Activated naive CD4-positive, alpha-beta T cell treated with anti-CD3 and anti-CD28 coated beads, Interleukin-2, amount 50 U/mL, for 72 hours (primary cell): ENCODE measurements around the gene TRIM41. TPM values are rescaled to one million over a fixed set of nuclear protein-coding genes. Genes with fewer than 3 reads are reported as not detected.
"Not testable (repeated sequence)": the region's sequence is repeated elsewhere in the genome, so short reads cannot be mapped to it uniquely, and the experiment has no call there.

Experiments used
- ATAC-seq, 2 donors: fragments of 150-1000 bp; cut with Tn5 transposase; 2 replicates each; pipeline ENCODE4 v1.10.0; 2021; ENCODE audit warnings: mild to moderate bottlenecking in 2 of 2, moderate library complexity in 2 of 2
- DNase-seq, 2 donors: peaks; one replicate each; pipeline ENCODE4 v3.0.0; 2021 to 2022; ENCODE audit warnings: low spot score in 2 of 2
- H3K27ac Mint-ChIP-seq, 2 donors: one replicate each; pipeline ENCODE4 v1.8.0; 2022; ENCODE audit warnings: mild to moderate bottlenecking in 2 of 2, mixed read lengths in 2 of 2
- H3K36me3 Mint-ChIP-seq, 2 donors: one replicate each; pipeline ENCODE4 v1.8.0; 2022; ENCODE audit warnings: mixed read lengths in 2 of 2
- H3K9me3 Mint-ChIP-seq, 2 donors: one replicate each; pipeline ENCODE4 v1.8.0; 2022; ENCODE audit warnings: mixed read lengths in 2 of 2
- total RNA-seq, 2 donors: library from RNA; stranded (reverse); gene quantifications; one replicate each; pipeline ENCODE4 v1.2.3, GENCODE V29; 2022

TRIM41 gene
- total RNA-seq, result 10 to 100 TPM; 33.1 to 36.4 TPM

DNA sequence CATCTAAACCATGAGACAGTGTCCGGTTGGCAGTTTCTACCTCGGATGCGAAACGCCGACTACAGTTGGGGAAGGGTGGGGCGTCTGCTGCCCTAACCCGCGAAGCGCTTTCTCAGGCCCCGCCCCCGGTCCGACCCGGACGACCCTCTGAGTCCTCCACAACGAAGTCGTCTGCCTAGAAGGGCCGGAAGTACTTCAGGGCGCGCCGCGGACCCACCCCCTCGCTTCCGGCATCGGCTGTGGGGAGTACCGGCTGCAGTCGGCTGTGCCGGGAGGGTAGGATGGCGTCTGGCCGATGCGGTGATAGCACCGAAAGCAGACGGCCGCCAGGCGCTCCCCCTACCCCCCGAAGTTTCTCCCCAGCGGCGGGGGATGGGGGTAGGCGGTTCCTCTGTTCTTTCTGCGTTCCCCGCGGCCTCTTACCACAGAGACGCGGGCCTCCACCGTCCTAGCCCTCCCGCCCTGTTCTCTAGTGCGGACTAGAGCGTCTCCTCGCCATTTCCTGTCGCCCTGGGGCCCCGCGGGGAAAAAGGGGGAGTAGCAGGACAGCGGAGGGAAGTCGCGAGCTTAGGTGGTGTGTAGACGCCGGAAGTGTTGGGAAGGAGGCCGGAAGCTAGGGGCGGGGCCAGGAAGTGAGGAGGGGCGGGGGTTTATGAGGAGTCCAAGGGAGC is at the start of gene TRIM41:
TRIM41 (plus strand) TSS at position 224 of the 671 bp plus-strand sequence. CDS start 719 bp downstream, outside the sequence.
- Mint-ChIP-seq H3K27ac (peak within 1 kb of the TSS; percentile 98 to 99), H3K9me3 (no peaks in the 10 kb centered on the region), H3K36me3 (peaks cover 15 to 16% of the 10 kb centered on the region in 2 donors)
- DNase-seq, result peak; percentile 95 to 96
- ATAC-seq, result peak; percentile 65 to 72

DNA sequence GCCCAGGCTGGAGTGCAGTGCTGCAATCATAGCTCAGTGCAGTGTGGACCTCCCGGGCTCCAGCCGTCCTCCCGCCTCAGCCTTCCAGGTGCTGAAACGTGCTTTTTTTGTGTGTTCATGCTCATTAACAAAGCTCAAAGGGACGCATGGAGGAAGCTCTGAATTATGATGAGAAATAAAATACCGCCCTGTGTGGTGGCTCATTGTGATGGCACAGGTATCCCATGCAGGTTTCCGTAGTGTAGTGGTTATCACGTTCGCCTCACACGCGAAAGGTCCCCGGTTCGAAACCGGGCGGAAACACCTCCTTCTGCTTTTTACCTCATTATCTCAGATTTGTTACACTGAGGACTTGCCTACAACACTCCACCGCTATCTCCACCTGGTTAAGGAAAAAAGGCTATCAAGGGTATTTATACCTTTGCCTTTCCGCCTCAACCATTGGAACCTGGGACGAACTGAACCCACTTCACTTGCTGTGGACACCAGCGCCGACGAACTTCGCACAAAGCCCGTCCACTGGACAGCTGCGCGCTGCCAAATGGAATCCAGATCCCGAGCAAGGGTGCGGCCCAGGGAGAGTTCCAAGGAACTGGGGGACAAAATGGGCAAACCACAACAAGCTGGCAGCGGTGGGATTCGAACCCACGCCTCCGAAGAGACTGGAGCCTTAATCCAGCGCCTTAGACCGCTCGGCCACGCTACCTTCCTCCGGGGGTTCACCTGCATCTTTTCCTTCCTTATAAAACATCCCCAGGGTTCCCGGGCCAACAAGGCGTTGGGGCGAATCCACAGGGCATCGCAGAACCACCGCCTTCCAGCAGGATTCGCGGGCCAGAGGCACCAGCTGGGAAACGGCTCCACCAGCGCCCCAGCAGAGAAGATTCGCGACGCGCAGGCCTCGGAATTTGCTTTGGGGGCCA is 49.4 kb upstream of the TRIM41 start:
- DNase-seq, result peak in 1 of 2 donors; percentile 69
- no peaks in the 10 kb centered on the region for H3K9me3 Mint-ChIP-seq
- peak overlapping the region; percentile 69 to 90 for H3K27ac Mint-ChIP-seq
- peaks cover 5 to 16% of the 10 kb centered on the region in 2 donors for H3K36me3 Mint-ChIP-seq
- peak; percentile 71 to 77 for ATAC-seq

DNA sequence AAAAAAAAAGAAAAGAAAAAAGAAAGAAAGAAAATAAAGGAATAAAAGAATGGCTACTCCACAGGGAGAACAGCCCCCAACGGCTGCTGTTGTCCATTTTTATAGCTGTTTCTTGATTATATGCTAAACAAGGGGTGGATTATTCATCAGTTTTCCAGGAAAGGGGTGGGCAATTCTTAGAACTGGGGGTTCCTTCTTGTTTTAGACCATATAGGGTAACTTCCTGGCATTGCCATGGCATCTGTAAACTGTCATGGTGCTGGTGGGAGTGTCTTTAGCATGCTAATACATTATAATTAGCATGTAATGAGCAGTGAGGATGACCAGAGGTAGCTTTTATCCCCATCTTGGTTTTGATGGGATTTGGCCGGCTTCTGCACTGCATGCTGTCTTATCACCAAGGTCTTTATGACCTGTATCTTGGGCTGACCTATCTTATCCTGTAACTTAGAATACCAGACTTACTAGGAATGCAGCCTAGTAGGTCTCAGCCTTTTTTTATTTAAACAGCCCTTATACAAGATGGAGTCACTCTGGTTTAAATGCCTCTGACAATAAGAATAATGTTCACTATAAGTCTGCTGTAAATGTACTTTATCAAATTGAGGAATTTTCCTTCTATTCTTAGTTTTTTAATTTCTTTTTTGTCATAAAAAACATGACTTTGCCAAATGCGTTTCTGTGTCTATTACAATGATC is 46.7 kb upstream of the TRIM41 start:
- Mint-ChIP-seq H3K27ac (no peak overlapping the region), H3K9me3 (no peaks in the 10 kb centered on the region), H3K36me3 (no peaks in the 10 kb centered on the region)
- DNase-seq (no peak), ATAC-seq (no peak)

DNA sequence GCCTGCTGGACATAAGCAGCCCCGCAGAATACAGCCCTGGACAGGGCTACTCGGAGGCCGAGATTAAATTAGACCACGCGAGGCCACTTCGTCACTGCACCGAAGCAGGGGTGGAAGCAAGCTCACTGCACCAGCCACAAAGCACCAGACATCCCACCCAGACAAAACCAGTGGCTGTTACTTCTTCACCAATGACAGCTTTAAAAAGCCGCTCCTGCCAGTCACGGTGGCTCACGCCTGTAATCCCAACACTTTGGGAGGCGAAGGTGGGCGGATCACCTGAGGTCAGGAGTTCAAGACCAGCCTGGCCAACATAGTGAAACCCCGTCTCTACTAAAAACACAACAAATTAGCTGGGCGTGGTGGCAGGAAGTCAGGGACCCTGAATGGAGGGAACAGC is 45.5 kb upstream of the TRIM41 start:
- not testable (repeated sequence) for H3K36me3 Mint-ChIP-seq, ATAC-seq, H3K27ac Mint-ChIP-seq, DNase-seq, H3K9me3 Mint-ChIP-seq

DNA sequence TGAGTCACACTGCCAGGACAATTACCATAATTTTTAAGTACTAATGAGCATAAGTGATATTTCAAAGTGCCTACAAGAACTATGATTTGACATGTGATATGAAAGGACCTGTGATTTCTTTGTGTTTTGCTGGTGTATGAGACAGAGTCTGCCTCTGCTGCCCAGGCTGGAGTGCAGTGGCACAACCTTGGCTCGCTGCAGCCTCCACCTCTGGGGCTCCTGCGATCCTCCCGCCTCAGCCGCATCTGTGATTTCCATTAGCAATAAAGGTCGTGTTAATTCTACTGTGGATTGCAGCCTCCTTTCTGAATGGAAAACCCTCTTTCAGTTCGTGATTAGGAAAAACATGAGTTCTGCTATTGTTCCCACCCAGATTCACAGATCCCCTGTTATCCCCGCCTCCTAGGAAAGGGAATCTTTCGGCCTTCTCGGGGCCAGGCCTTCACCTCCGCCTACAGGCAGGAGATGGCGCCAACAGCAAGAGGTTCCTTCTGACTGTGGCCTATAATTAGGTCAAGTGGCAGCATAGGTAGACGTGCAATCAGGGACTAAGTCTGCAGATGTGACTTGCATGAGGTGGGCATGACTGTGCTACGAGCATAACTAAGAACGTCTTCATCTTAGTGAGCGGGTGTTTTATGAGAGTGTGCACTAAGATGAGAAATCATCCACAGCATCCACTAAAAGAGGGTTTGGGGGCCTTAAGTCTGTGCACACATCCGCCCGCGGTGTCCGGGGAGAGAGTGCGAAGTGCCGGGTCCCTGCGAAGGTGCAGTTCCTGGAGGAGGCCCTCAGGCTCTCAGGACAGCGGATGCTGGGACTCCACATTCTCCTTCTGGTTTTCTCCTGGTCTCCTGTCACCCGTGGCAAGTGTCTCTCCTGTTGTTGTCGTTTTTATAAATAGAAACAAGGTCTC is 41.2 kb upstream of the TRIM41 start:
- ATAC-seq (peak; percentile 63 to 71), DNase-seq (peak in 1 of 2 donors; percentile 59)
- no peak overlapping the region for H3K27ac Mint-ChIP-seq
- no peaks in the 10 kb centered on the region for H3K36me3 Mint-ChIP-seq
- no peaks in the 10 kb centered on the region for H3K9me3 Mint-ChIP-seq

DNA sequence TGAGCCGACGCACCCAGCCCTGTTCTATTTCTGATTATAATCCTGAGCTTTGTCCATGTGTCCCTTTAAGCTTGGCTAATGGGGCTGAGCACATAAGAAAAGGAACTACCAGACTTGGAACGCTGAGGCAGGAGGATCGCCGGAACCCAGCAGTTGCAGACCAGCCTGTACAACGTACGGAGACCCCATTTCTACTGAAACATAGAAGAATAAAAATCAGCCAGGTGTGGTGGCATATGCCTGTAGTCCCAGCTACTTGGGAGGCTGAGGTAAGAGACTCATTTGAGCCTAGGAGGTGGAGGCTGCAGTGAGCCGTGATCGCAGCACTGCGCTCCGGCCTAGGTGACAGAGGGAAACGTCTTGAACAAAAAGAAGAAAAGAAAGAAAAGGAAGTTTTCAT is 40.4 kb upstream of the TRIM41 start:
- no peaks in the 10 kb centered on the region for H3K9me3 Mint-ChIP-seq
- no peak for DNase-seq
- no peaks in the 10 kb centered on the region for H3K36me3 Mint-ChIP-seq
- ATAC-seq, result no peak
- H3K27ac Mint-ChIP-seq, result peak overlapping the region in 1 of 2 donors; percentile 15

DNA sequence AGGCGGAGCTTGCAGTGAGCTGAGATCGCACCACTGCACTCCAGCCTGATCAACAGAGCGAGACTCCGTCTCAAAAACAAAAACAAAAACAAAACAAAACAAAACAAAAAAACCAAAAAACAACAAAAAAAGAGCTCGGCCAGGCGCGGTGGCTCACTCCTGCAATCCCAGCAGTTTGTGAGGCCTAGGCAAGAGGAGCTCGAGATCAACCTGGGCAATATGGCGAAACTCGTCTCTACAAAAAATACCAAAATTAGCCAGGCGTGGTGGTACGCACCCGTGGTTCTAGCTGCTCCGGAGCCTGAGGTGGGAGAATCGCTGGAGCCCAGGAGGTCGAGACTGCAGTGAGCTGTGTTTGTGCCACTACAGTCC is 38.2 kb upstream of the TRIM41 start:
- H3K9me3 Mint-ChIP-seq, result no peaks in the 10 kb centered on the region
- DNase-seq, result no peak
- H3K27ac Mint-ChIP-seq, result peak overlapping the region in 1 of 2 donors; percentile 84
- no peak for ATAC-seq
- H3K36me3 Mint-ChIP-seq, result peaks cover 8 to 10% of the 10 kb centered on the region in 2 donors

DNA sequence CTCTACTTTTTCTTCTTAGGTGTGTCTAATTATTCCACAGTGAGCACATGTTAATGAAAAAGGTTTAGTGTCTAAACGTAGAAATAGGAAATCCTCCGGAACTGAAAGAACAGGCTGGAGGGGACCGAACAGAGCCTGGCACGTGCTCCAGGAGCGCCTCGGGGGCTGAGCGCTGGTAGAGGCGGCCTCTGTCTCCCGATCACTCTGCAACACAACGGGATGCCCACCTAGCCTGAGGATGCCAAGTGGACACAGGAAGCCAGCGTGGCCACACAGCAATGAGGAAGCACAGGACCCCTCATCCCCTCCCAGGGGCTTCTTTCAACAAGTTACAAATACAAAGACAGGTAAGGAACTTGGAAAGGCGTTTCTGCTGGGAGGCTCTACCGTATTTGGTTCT is 37.5 kb upstream of the TRIM41 start:
- no peak for ATAC-seq
- Mint-ChIP-seq H3K27ac (no peak overlapping the region), H3K9me3 (no peaks in the 10 kb centered on the region), H3K36me3 (peaks cover 8 to 15% of the 10 kb centered on the region in 2 donors)
- DNase-seq, result no peak

DNA sequence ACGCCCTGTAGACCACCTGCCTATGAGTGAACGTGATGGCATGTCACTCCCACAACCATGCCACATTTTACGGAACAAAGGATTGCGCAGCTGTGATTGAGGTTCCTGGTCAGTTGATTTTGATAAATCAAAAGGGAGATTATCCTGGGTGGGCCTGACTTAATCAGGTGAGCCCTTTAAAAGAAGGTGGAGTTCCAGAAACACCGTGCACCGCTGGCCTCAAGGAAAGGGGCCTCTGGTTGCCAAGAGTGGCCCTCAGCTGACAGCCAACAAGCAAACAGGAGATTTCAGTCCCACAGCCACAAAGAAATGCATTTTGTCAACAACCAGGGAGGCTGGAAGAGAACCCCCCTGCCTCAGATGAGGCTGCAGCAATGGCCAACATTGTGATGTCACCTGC is 37.1 kb upstream of the TRIM41 start:
- Mint-ChIP-seq H3K9me3 (no peaks in the 10 kb centered on the region), H3K36me3 (peaks cover 8 to 15% of the 10 kb centered on the region in 2 donors), H3K27ac (no peak overlapping the region)
- ATAC-seq (no peak), DNase-seq (no peak)

DNA sequence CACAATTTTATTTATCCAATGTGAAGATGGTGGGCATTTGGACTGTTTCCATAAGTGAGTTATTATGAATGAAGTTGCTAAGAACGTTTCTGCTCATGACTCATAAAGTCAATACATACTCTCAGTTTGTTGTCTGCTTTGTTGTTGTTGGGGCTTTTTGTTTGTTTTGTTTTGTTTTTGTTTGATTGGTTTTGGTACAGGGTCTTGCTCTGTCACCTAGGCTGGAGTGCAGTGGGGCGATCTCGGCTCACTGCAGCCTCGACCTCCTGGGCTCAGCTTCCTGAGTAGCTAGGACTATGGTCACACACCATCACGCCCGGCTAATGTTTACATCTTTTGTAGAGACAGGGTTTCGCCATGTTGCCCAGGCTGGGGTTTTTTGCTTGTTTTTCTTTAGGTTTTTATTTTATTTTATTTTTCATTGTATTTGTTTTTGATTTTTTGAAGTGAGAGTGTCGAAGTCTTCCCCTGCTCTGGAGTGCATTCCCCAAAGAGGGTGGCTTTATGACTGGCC is 36.0 kb upstream of the TRIM41 start:
- no peak for ATAC-seq
- Mint-ChIP-seq H3K9me3 (no peaks in the 10 kb centered on the region), H3K27ac (peak overlapping the region; percentile 98 to 100), H3K36me3 (peaks cover 8 to 16% of the 10 kb centered on the region in 2 donors)
- DNase-seq, result no peak

DNA sequence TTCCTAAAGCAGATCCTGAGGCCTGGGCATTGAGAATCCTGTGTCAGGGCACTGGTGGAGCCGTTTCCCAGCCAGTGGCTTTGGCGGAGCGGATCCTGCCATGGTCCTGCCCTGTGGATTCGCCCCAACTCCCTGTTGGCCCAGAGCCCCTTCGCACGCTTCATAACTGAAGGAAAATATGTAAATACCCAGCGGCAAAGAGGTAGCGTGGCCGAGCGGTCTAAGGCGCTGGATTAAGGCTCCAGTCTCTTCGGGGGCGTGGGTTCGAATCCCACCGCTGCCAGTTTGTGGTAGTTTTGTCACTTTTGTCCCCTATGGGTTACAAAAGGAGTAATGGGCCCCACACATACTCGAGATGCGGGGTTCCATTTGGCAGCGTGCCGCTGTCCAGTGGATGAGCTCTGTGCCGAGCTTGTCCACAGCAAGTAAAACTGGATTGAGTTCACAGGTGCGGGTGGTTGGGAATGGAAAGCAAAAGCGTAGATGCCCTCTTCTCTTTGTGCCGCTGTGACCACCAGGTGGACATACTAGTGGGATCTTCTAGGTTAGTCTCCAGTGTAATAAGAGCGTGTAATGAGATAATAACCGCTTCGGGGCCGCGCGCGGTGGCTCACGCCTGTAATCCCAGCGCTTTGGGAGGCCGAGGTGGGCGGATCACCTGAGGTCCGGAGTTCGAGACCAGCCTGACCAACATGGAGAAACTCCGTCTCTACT is 35.4 kb upstream of the TRIM41 start:
- ATAC-seq, result no peak

DNA sequence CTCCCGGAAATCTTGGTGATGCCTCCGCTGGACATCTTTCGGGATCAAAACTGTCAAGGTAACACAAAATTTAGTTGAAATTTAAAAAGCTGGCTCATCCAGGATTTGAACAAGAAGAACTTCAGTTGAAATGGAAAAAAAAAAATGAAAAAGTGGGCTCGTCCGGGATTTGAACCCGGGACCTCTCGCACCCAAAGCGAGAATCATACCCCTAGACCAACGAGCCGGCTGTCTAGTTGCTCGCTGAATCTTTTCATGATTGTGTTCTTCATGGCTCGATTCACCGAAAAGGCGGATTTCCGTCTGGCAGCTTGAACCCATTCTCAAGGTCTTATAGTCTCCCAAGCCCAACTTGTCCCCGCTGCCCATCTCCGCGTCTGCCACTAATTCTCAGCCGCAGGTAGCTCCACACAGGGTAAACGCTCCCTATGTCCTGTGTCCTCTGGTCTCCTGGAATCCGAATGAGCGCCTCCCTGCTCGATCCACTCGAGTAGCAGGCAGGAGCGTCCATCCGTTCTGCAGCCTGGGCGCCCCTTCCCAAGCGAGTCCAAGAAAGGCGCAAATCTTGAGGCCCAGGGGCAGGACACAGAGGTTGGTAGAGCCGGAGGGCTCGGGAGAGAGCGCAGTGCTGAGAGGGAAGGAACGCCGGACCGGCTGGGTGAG is 34.2 kb upstream of the TRIM41 start:
- Mint-ChIP-seq H3K27ac (peak overlapping the region; percentile 98 to 100), H3K9me3 (no peaks in the 10 kb centered on the region), H3K36me3 (peaks cover 8 to 22% of the 10 kb centered on the region in 2 donors)
- peak; percentile 3 for ATAC-seq
- DNase-seq, result peak; percentile 80 to 85

More for the DNA sequence above, 35.4 kb upstream of the TRIM41 start:
- peak; percentile 68 to 69 for DNase-seq
- Mint-ChIP-seq H3K9me3 (no peaks in the 10 kb centered on the region), H3K27ac (peak overlapping the region; percentile 98 to 100), H3K36me3 (peaks cover 8 to 22% of the 10 kb centered on the region in 2 donors)

DNA sequence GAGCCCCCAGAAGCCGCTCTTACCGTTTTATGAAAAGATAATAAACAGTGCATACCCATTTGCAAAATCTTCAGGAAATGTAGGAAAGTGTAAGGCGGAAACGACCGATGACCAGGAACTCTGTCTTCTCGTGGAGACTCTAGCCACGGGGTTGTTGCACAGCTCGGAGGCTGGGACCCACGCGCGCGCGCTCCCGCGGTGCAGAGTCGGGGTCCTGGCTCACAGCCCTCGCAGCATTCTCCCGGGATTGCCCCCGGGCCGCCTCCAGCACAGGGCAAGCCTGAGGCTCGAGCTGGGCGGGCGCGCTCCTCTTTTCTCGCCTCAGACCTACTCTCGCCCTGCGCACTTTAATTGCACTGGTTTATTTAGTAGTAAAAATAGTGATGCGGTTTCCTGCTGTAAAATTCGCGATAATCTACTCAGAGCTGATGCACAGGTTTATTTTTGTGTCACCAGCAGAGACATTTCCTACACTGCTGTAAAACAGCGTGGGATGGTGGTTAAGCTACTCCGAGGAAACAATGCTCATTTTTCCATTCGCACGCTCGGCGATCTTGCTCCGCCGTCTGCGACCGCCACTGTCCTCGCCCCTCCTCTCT is 33.6 kb upstream of the TRIM41 start:
- DNase-seq (peak; percentile 48 to 69), ATAC-seq (peak; percentile 20 to 44)
- peak overlapping the region; percentile 98 to 100 for H3K27ac Mint-ChIP-seq
- H3K36me3 Mint-ChIP-seq, result peaks cover 8 to 22% of the 10 kb centered on the region in 2 donors
- H3K9me3 Mint-ChIP-seq, result no peaks in the 10 kb centered on the region

DNA sequence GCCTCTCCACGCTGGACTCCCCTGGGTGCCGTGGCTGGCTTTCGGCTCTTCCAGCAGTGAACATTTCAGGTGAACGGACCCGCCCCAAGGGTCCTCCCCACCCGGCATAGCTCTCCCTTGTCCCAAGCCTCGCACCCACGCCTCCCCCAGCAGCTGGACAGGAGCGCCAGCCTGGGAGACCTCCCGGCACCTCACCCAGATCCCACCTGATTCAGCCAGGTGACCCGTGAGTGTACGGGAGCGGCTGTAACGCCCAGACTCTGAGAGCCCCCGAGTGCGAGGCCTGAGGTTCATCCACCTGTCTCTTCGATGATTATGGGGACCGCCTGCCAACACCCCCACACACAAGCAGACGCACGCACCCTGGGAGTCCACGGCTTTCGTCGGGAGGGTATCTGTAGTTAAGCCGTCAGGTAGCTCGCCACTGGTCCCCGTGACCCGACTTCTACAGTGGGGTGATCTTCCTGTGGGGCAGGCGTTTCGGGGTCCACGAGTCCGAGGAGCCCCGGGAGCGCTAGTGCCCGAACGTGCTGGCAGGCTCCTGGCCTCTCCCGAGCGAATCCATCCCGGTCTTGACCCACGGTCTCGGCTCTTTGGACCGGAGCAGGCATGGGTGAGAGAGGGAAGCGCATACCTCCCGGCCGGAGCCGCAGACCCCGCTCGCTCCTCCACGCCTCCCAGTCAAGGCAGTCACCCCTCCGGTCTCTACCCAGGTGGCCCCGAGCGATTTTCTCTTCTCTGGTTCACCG is 32.9 kb upstream of the TRIM41 start:
- no peaks in the 10 kb centered on the region for H3K9me3 Mint-ChIP-seq
- peak in 1 of 2 donors; percentile 0 for ATAC-seq
- H3K36me3 Mint-ChIP-seq, result peaks cover 8 to 22% of the 10 kb centered on the region in 2 donors
- DNase-seq, result peak; percentile 49 to 73
- peak overlapping the region; percentile 98 to 100 for H3K27ac Mint-ChIP-seq
